Endothelial cell of umbilical vein (primary cell): ENCODE results near the gene ACOX3. TPM values are rescaled to one million over a fixed set of nuclear protein-coding genes. Genes with fewer than 3 reads are reported as not detected.

Experiments
- BruUV-seq: library from RNA; stranded (reverse); fragments of 400-500 nt; replicated peaks from 2 replicates; lab custom pipeline; 2021; lab: Mats Ljungman, UMichigan
- CTCF ChIA-PET: fragments of 300-600, 350-600 bp; sonication (Branson Sonifier 250); formaldehyde crosslinking; loops from one replicate; lab custom pipeline; 2021; ENCODE audit warnings: antibody characterized with exemption, inconsistent platforms; lab: Charles Lee
- POLR2A ChIA-PET: fragments of 300-600, 350-600 bp; sonication (Branson Sonifier 250); formaldehyde crosslinking; loops from one replicate; lab custom pipeline; 2021; ENCODE audit warnings: antibody characterized with exemption, inconsistent platforms; lab: Charles Lee
- DNase-seq: peaks from one replicate; pipeline ENCODE4 v3.0.0-alpha.2; 2011; ENCODE audit warnings: low read depth, low spot score
- FAIRE-seq: peaks from 2 replicates; lab custom pipeline; 2011; peaks lifted over from hg19 to GRCh38; lab: Jason Lieb, UNC
- H2AFZ ChIP-seq: 2 replicates; pipeline ENCODE4 v1.6.0; 2012; ENCODE audit warnings: low read depth, low read length, control low read depth, inconsistent platforms
- H3K27ac ChIP-seq: 2 replicates; pipeline ENCODE4 v1.5.1; 2011; ENCODE audit warnings: low read depth, mild to moderate bottlenecking, control low read depth, low read length, moderate library complexity; ENCODE audit not compliant: insufficient read depth
- H3K27me3 ChIP-seq, 2 experiments: 2 replicates each; pipeline versions ENCODE4 v1.6.0 to v1.6.1; 2011; ENCODE audit warnings: low read length in 2 of 2, mixed read lengths in 1 of 2; ENCODE audit not compliant: control insufficient read depth in 2 of 2, insufficient read depth in 2 of 2
- H3K36me3 ChIP-seq, 2 experiments: 2 replicates in 1 of 2; 3 replicates in 1 of 2; pipeline ENCODE4 v1.5.1; 2011; ENCODE audit warnings: low read length in 2 of 2, mild to moderate bottlenecking in 1 of 2, moderate library complexity in 1 of 2; ENCODE audit not compliant: control insufficient read depth in 2 of 2, insufficient read depth in 2 of 2; ENCODE audit errors: extremely low read depth in 1 of 2
- H3K4me1 ChIP-seq: 3 replicates; pipeline ENCODE4 v1.5.1; 2011; ENCODE audit warnings: mild to moderate bottlenecking, low read length; ENCODE audit not compliant: control insufficient read depth, insufficient read depth; ENCODE audit errors: extremely low read depth
- H3K4me2 ChIP-seq: 2 replicates; pipeline ENCODE4 v1.6.1; 2011; ENCODE audit warnings: low read length, control low read depth, mixed read lengths; ENCODE audit not compliant: insufficient read depth
- H3K4me3 ChIP-seq, 3 experiments: fragments of 200-600 bp in 1 of 3; sonication (generic), shearing (Covaris generic) in 1 of 3; replicated peaks in 1 of 3; 2 replicates each; pipeline ENCODE4 v1.5.1; 2011 to 2016; ENCODE audit warnings: control low read depth in 3 of 3, low read length in 3 of 3, mild to moderate bottlenecking in 2 of 3, inconsistent platforms in 1 of 3, low read depth in 1 of 3, moderate library complexity in 1 of 3; ENCODE audit not compliant: insufficient read depth in 1 of 3
- H3K79me2 ChIP-seq: 2 replicates; pipeline ENCODE4 v1.6.0; 2012; ENCODE audit warnings: low read length, inconsistent platforms; ENCODE audit not compliant: control insufficient read depth, insufficient read depth
- H3K9ac ChIP-seq: replicated peaks from 2 replicates; pipeline ENCODE3; 2011; ENCODE audit warnings: low read length, control low read depth; ENCODE audit not compliant: insufficient read depth; ENCODE audit errors: extremely low read depth
- H3K9me1 ChIP-seq: replicated peaks from 3 replicates; pipeline ENCODE4 v1.6.0; 2011; ENCODE audit warnings: mild to moderate bottlenecking, low read length; ENCODE audit not compliant: control insufficient read depth, insufficient read depth; ENCODE audit errors: extremely low read depth
- H3K9me3 ChIP-seq: replicated peaks from 2 replicates; pipeline ENCODE4 v1.5.1; 2012; ENCODE audit warnings: low read length, inconsistent platforms; ENCODE audit not compliant: control insufficient read depth, insufficient read depth
- H4K20me1 ChIP-seq: replicated peaks from 2 replicates; pipeline ENCODE3; 2011; ENCODE audit warnings: mild to moderate bottlenecking, low read length; ENCODE audit not compliant: control insufficient read depth, insufficient read depth; ENCODE audit errors: extremely low read depth
- CTCF ChIP-seq, 2 donors: IDR thresholded peaks; 1 replicate in 1 of 2; 2 replicates in 1 of 2; pipeline ENCODE4 v1.5.1; 2011; ENCODE audit warnings: low read length in 2 of 2, mild to moderate bottlenecking in 2 of 2, moderate library complexity in 2 of 2, control low read depth in 1 of 2, inconsistent platforms in 1 of 2, low read depth in 1 of 2; ENCODE audit not compliant: insufficient read depth in 1 of 2; ENCODE audit errors: extremely low read depth in 1 of 2
- EZH2 ChIP-seq: IDR thresholded peaks from 2 replicates; pipeline ENCODE4 v1.6.1; 2012; ENCODE audit warnings: borderline replicate concordance, low read depth, mild to moderate bottlenecking, moderate library complexity, low read length, inconsistent platforms; ENCODE audit not compliant: severe bottlenecking
- FOS ChIP-seq: IDR thresholded peaks from 2 replicates; pipeline ENCODE4 v1.6.1; 2011; ENCODE audit warnings: mild to moderate bottlenecking, low read length, moderate library complexity, borderline replicate concordance; ENCODE audit not compliant: insufficient read depth
- GATA2 ChIP-seq: IDR thresholded peaks from 2 replicates; pipeline ENCODE4 v1.7.0; 2011; ENCODE audit warnings: low read depth, mild to moderate bottlenecking, moderate library complexity, mixed read lengths, low read length; ENCODE audit not compliant: insufficient read length, insufficient read depth
- JUN ChIP-seq: IDR thresholded peaks from 2 replicates; pipeline ENCODE4 v1.6.1; 2011; ENCODE audit warnings: borderline replicate concordance, low read depth; ENCODE audit not compliant: insufficient read length, insufficient read depth
- MAX ChIP-seq: IDR thresholded peaks from 2 replicates; pipeline ENCODE4 v1.6.1; 2011; ENCODE audit not compliant: insufficient read depth, insufficient read length
- MYC ChIP-seq: IDR thresholded peaks from one replicate; pipeline ENCODE4 v1.6.1; 2011; ENCODE audit warnings: mild to moderate bottlenecking, low read depth, low read length
- POLR2A ChIP-seq: IDR thresholded peaks from 2 replicates; pipeline ENCODE4 v1.6.1; 2012; ENCODE audit warnings: low read depth, mild to moderate bottlenecking, control low read depth, low read length
- POLR2AphosphoS5 ChIP-seq: IDR thresholded peaks from 2 replicates; pipeline ENCODE4 v1.6.1; 2012; ENCODE audit warnings: low read depth, mild to moderate bottlenecking, control low read depth, low read length, moderate library complexity; ENCODE audit not compliant: insufficient read depth
- dilution Hi-C: fragments of 300-500 bp; cut with MboI; formaldehyde crosslinking; loops from one replicate; pipeline ENCODE4 v1.15.0; 2019; ENCODE audit warnings: low sequenced_read_pairs; ENCODE audit not compliant: extremely low pct_ligation_motif_present
- intact Hi-C: fragments of 100-400 bp; cut with micrococcal nuclease; formaldehyde crosslinking; loops from one replicate; pipeline ENCODE4 v1.10.0; 2022
- polyA plus RNA-seq, 4 experiments: library from polyadenylated mRNA; depleted of rRNA in 3 of 4; stranded (reverse) in 3 of 4; unstranded in 1 of 4; fragments of >200 nt; gene quantifications; 2 replicates each; pipeline versions ENCODE4 v1.2.1 to v1.2.3, GENCODE V29; 2011 to 2012; ENCODE audit warnings: missing spikeins in 1 of 4
- total RNA-seq: library from RNA; stranded (reverse); gene quantifications from 2 replicates; pipeline ENCODE4 v1.2.3, GENCODE V29; 2021

ACOX3 gene
- total and polyA plus RNA-seq, 2 donors (not counting 3 experiments of a cell fraction or from before 2014, with no cell fraction given) = 13.0 to 26.3 TPM

GRCh38 chr4:8459867-8460445 lies 19.4 kb upstream of the ACOX3 start:
- ChIA-PET POLR2A (no interaction called here), CTCF (no interaction called here)
- Histone ChIP-seq H3K9me3 (no peaks in the 10 kb centered on the region), H3K4me3 (no peak overlapping the region), H3K9ac (no peak overlapping the region), H4K20me1 (no peaks in the 10 kb centered on the region), H3K27ac (no peak overlapping the region), H3K79me2 (no peaks in the 10 kb centered on the region), H2AFZ (no peak overlapping the region), H3K27me3 (no peaks in the 10 kb centered on the region), H3K4me1 (no peaks in the 10 kb centered on the region), H3K9me1 (no peaks in the 10 kb centered on the region), H3K4me2 (no peak overlapping the region), H3K36me3 (peaks cover 2 to 19% of the 10 kb centered on the region in 2 experiments)
- DNase-seq (no peak), FAIRE-seq (no peak)
- no TSS peak for BruUV-seq
- intact Hi-C loops = no loop called here
- no peak for TF ChIP-seq JUN
- no peak for TF ChIP-seq FOS
- TF ChIP-seq MAX = no peak
- TF ChIP-seq CTCF (IDR thresholded peaks at IDR 0.05; ENCODE audit: extremely low read depth in 1 of 2, insufficient read depth in 1 of 2, low read depth in 1 of 2, low read length in 2 of 2) = no peak
- TF ChIP-seq POLR2AphosphoS5 = no peak
- no peak for TF ChIP-seq MYC
- no peak for TF ChIP-seq EZH2
- no peak for TF ChIP-seq POLR2A
- TF ChIP-seq GATA2 = no peak
- dilution Hi-C loops = no loop called here
